ENCODE measurements around the gene COX8A.

COX8A gene

DNA sequence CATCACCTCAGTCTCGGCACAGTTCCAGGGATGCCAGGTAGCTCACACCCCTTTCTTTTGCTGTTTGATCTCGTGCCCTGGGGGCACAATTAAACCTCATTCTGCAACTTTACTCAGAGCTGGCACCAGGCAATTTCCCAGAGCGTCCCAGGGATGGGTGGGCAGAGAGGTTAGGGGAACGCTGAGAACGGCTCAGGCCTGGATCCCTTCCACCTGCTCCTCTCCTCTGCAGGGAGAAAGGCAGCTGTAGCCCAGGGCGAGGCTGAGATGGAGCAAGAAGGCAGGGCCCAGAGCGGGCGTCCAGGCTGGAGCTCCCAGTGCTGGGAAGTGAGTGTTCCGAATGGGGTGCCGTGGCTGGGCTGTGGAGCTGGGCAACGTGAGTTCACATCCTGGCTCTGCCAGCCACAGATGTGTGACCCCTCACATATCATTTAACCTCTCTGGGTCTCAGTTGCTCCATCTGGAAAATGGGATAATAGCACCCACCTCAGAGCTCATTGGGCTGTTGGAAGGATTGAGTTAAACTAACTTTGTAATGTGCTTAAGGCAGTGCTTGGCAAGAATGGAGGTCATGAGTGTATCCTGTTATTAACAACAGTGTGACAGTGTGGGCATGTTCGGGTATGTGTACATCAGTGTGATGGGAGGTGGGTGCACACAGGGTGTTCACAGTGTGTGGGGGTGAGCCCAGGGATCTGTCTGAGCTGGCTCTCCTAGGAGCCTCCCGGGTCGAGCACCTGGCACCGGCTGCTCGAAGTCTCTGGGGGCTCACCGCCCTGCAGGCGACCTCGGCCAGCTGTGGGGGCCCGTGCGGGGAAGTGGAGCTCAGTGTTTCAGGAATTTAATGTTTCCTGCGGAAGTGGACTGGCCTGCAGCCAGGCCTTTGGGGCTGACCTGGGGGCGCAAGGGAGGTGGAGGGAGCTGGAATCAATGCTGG lies 27.3 kb downstream of the COX8A start:
- no peak for DNase-seq (ENCODE audit: low read depth in 2 of 3, low spot score in 2 of 3)

DNA sequence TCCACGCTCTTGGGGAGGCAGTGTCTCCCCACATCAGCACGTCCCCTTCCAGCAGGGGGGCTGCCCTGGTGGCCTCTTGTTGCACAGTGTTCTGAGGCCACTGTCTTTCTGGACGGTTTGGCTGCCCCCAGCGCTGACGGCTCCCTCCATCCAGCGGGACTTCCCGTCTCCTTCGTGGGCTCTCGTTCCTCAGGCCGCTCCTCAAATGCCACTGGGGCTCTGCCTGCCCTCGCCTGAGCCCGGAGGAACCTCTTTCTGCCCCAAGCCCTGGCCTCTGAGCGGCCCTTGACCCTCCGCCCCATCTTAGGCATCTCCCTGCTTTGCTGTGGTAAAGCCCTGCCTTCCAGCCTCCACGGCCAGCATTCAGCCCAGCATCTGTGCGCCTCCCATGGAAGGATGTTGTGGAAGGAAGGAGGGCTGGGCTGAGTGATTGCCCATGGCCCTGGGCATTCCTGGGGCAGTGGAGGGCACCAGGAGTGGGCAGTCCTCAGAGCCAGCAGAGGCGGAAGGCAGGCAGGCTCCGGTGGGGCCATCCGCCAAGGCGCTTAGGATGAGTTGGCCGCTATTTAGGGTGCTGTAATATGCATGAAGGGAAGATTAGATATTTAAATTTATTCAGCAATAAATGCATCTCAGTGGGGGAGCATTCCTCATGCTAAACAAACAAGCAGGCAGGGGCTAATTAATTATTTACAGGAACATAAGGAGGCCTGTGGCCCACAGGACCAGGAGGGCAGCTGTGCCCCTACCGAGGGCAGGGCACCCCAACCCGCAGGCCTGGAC lies 29.6 kb downstream of the COX8A start:
- DNase-seq (ENCODE audit: low read depth in 2 of 3, low spot score in 2 of 3), result no peak

- DNase-seq (ENCODE audit: low read depth in 2 of 3, low spot score in 2 of 3), result no peak
These were observed 30.2 kb downstream of the COX8A start for GRCh38 chr11:64004590-64004984.

DNA sequence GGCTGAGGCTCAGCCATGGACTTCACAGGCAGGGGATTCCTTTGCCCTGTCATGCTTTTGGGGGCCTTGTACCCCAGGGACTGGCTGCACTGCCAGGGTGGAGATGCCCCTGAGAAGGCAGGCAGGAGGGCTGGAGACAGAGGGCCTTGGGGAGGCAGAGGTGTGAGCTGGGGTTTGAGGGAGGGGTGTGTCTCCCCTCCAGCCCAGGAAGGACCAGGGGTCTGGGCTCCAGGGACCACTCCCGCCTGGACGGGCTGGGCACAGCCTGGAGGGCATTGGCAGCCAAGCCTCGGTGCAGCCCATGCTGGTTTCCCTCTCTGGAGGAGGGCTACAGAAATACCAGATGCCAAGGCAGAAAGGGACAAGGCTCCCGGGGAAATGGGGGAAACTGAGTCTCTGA lies 31.3 kb downstream of the COX8A start:
- DNase-seq (ENCODE audit: low read depth in 2 of 3, low spot score in 2 of 3), result no peak

DNA sequence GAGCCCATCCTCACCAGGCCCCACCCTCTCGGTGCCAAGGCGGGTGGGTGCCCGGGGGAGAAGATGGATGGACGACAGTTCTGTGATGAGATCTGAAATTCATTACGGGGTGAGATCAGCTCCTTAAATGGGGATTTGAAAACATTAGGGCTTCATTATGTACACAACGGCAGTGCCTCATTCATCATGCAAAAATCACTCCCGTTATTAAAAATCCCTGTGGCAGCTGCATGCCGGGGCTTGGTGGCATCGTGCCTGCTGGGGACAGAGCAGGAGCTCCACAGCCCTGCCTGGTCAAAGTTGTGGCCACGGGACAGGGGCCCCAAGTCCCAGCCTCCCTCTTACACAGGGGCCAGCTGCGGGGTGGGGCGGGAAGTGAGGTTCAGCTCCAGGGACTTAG lies 32.0 kb downstream of the COX8A start:
- DNase-seq (ENCODE audit: low read depth in 2 of 3, low spot score in 2 of 3), result no peak

DNA sequence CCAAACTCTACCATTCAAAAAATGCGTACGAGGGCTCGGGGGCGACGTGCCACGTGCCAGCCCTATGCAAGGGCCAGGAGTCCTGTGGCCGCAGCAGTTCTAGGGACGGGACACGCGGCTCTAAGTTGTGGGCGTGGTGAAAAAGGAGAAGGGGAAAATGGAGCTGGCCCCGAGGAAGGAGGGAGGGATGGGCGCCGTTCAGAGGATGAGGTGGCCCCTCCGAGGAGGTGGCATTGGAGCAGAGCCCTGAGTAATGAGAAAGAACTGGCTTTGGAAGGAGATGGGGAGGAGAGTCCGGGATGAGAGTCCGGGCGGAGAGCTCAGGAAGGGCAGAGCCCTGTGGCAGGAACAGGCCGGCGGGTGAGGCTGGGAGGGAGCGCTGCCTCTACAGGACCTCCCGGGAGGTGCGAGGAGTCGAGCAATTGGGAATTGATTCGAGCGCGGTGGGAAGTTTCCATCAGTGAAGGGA lies 32.8 kb downstream of the COX8A start:
- no peak for DNase-seq (ENCODE audit: low read depth in 2 of 3, low spot score in 2 of 3)

- DNase-seq (ENCODE audit: low read depth in 2 of 3, low spot score in 2 of 3), result no peak
These were observed 33.3 kb downstream of the COX8A start for GRCh38 chr11:64007629-64008282.

- DNase-seq (ENCODE audit: low read depth in 2 of 3, low spot score in 2 of 3), result no peak
These were observed 34.0 kb downstream of the COX8A start for GRCh38 chr11:64008283-64008913.

- DNase-seq (ENCODE audit: low read depth in 2 of 3, low spot score in 2 of 3), result no peak
These were observed 34.7 kb downstream of the COX8A start for GRCh38 chr11:64008914-64009633.

- DNase-seq (ENCODE audit: low read depth in 2 of 3, low spot score in 2 of 3), result no peak
These were observed 35.3 kb downstream of the COX8A start for GRCh38 chr11:64009710-64010109.

DNA sequence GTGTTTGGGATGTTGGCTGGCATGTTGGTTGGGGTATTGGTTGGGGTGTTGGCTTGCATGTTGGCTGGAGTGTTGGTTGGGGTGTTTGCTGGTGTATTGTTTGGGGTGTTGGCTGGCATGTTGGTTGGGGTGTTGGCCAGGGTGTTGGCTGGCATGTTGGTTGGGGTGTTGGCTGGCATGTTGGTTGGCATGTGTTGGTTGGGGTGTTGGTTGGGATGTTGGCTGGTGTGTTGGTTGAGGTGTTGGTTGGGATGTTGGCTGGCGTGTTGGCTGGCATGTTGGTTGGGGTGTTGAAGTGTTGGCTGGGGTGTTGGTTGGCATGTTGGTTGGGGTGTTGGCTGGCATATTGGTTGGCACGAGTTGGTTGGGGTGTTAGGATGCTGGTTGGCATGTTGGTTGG lies 36.4 kb downstream of the COX8A start:
- no peak for DNase-seq (ENCODE audit: low read depth in 2 of 3, low spot score in 2 of 3)

- no peak for DNase-seq (ENCODE audit: low read depth in 2 of 3, low spot score in 2 of 3)
These were observed 37.0 kb downstream of the COX8A start for GRCh38 chr11:64011371-64011770.

- DNase-seq (ENCODE audit: low read depth in 2 of 3, low spot score in 2 of 3), result no peak
These were observed 38.9 kb downstream of the COX8A start for GRCh38 chr11:64013141-64013896.

GRCh38 chr11:64014356-64014755 lies 39.9 kb downstream of the COX8A start:
- no peak for DNase-seq (ENCODE audit: low read depth in 2 of 3, low spot score in 2 of 3)

DNA sequence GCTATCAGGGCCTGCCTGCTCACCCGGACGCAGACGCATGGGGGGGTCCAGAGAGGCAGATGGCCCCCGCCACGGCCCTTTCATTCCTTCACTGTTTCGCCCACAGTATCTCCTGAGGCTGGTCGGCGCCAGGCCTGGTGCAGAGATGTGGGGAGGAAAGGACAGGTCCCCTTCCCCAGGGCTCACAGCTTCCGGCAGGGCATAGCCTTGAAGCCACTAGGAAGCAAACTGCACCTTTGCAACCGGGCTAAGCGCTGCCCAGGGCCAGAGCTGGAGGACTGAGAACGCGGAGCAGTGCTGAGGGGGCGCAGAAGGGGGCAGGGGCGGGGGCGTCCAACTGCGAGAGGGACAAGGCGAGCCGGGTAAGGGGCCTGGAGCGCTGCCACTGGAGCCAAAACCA lies 41.1 kb downstream of the COX8A start:
- no peak for DNase-seq (ENCODE audit: low read depth in 2 of 3, low spot score in 2 of 3)

DNA sequence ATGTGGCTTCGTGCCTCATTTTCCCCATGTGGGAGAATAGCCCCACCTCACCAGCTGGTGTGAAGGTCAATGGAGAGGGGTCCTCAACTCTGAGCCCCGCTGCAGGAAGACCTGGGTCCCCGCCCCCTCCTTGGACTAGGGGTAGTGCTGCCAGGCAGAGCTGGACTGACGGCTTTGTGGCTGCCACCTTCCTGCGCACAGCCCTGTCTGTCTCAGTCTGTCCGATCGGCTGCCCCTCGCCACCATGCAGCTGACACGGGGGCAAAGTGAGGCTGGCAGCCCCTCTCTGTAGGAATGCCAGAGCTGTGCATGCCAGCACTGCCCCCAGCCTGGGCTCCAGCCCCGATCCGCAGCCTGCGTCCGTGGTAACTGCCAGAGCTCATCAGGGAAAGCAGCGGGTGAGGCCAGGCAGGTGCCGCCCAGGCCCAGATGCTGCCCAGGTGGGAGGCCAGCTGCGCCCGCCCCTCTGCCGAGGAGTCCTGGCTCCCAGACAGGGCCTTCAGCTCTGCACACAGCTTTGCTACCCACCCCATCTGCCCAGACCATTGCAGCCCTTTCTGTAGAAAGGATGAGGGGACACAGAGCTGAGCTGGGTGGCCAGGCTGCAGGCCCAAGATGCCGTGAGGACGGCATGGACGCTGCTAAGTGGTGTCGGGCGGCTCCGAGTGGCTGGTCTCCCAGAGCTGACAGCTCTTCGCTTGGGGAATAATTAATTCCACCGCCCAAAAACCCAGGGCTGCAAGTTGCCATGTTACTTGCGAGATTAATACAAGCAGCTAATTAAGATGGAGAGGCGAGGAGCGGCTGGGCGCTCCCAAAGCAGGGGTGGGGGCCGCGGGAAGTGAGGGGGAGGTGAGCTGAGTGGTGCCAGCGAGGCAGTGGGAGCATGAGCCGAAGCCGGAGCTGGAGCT lies 41.8 kb downstream of the COX8A start:
- no peak for DNase-seq (ENCODE audit: low read depth in 2 of 3, low spot score in 2 of 3)

GRCh38 chr11:64017945-64018224 lies 43.5 kb downstream of the COX8A start:
- DNase-seq (ENCODE audit: low read depth in 2 of 3, low spot score in 2 of 3), result no peak

GRCh38 chr11:64018310-64018709 lies 43.9 kb downstream of the COX8A start:
- DNase-seq (ENCODE audit: low read depth in 2 of 3, low spot score in 2 of 3), result no peak
